GM21576 (cell line): Measurements from ENCODE around the gene TMCC2.
"Not testable (repeated sequence)": the region's sequence is repeated elsewhere in the genome, so short reads cannot be mapped to it uniquely, and the experiment has no call there.

Experiments used
- ATAC-seq: cut with Tn5 transposase; IDR thresholded peaks from one replicate; pipeline ENCODE4 v1.9.1; 2021; ENCODE audit warnings: mild to moderate bottlenecking, moderate library complexity; ENCODE audit not compliant: unreplicated experiment

The TMCC2 gene

DNA sequence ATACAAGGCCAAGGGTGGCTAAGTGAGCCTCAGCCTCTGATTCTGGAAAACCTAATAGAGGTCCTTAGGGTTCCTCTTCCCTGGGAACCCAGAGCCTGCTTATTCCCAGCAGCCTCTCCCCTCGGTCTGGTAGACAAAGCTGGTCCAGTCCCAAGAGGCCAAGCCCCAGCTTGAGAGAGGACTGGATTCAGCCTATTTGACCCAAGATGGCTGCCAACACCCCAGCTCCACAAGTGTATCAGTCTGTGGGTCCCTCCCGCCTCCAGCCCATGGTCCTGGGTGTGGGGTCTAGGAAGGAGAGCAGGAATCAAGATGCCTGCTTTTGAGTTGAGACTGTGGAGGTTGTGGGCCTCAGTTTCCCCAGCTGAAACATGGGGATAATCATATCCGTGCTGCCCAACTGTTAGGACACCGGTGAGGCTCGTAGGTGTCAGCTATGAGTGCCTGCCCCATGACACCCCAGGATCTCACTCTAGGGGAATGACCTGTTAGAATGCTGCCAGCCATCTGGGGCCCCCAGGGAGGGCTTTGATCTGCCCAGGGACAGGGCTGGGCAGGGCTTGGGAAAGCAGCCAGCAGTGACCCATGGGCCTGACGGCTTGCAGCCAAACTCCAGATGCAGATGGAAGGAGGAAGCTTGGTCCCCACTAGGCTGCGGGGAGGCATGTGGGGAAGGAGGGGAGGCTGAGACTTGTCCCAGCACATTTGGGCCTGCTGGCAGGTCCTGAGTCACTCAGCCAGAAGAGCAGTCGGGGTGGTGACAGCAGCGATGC is 48.4 kb downstream of the TMCC2 start:
- ATAC-seq, result no peak

DNA sequence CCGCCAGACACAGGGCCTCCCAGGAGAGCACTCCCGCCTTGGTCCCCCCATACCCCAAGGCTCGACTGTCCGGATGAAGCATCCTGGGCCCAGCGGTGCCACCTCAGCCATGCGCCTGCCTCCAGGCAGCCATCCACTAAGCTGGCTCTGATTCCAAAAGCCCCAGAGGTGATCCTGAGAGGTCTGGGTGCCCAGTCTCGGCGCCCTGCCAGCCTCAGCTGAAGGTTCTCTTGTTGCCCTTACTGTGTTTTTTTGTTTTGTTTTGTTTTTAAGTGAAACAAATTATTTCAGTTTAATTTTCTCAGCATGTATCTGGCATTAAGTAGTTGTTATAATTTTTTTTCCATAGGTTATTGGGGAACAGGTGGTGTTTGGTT is 48.9 kb downstream of the TMCC2 start:
- no peak for ATAC-seq

- no peak for ATAC-seq
Observed at GRCh38 chr1:205279986-205280385, 52.2 kb downstream of the TMCC2 start.

GRCh38 chr1:205280666-205281395 is 53.1 kb downstream of the TMCC2 start:
- not testable (repeated sequence) for ATAC-seq

GRCh38 chr1:205283270-205284147 is 55.8 kb downstream of the TMCC2 start:
- ATAC-seq, result no peak

- no peak for ATAC-seq
Observed at GRCh38 chr1:205284420-205285144, 56.8 kb downstream of the TMCC2 start.

GRCh38 chr1:205285381-205286101 is 57.8 kb downstream of the TMCC2 start:
- ATAC-seq, result peak; percentile 25

- peak; percentile 32 for ATAC-seq
Observed at GRCh38 chr1:205286335-205286950, 58.7 kb downstream of the TMCC2 start.

GRCh38 chr1:205287076-205287475 is 59.3 kb downstream of the TMCC2 start:
- ATAC-seq, result no peak

GRCh38 chr1:205287767-205288559 is 60.2 kb downstream of the TMCC2 start:
- peak; percentile 76 for ATAC-seq

DNA sequence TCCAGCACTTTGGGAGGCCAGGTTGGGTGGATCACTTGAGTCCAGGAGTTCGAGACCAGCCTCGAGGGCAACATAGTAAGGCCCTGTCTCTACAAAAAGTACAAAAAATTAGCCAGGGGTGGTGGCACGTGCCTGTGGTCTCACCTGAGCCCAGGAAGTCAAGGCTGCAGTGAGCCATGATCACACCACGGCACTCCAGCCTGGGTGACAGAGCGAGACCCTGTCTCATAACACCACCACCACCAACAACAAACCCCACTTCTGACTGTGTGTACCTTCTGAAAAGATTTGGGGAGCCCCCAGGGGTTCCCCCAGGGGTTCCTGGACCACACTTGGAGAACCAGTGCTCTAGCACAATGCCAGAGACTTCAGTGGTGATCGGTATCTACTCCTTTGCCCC is 63.9 kb downstream of the TMCC2 start:
- no peak for ATAC-seq

GRCh38 chr1:205293350-205294074 is 65.8 kb downstream of the TMCC2 start:
- ATAC-seq, result no peak

DNA sequence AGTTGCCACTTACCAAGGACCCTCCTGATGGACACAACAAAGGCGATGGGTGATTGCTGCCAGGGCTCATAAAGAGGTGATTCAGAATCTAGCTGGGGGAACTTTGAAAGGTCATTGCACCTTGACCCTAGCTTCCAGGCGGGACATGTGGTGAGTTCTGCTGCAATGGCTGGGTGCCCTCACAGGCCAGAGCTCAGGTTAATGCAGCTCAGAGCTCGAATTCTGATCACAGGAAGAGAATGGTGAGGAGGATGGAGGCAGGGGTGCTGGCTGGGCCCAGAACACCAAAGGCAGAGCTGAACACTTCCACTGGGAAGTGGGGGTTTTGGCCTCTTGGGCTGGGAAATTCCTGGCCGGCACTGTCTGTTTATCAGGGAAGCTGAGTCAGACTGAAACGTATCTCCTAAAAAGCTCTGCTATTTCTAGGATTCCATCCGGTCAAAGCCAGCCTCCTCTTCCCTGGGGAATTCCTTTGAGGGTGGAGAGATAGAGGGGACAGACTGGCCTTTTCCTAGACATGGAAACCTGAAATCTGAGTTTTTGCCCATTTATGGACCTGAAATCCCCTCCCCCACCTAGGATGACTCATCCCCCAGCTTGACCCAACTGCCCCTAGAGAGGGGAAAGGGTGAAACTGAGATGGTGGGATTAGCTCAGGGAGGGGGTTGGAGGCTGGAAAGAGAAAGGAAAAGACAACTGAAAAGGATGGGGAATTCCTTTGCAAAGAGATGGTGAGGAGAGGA is 66.6 kb downstream of the TMCC2 start:
- no peak for ATAC-seq

DNA sequence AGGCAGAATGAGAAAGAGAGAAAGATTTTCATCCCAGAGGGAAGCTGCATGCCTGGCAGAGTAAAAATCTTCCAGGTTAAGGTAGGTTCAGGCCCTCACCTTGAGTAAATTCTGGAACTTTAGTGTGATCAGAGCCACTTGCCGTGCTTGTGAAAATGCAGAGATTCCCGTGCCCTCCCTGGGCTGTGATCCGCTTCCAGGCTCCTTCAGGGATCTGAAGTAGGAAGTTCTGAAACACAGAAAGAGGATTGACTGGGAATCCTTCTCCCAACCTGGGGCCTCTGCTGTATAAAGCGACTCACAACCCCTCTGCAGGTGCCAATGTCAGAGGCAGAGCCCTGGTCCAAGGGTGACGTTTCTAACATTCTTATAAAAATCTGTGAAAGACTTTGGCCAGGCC is 67.2 kb downstream of the TMCC2 start:
- no peak for ATAC-seq

DNA sequence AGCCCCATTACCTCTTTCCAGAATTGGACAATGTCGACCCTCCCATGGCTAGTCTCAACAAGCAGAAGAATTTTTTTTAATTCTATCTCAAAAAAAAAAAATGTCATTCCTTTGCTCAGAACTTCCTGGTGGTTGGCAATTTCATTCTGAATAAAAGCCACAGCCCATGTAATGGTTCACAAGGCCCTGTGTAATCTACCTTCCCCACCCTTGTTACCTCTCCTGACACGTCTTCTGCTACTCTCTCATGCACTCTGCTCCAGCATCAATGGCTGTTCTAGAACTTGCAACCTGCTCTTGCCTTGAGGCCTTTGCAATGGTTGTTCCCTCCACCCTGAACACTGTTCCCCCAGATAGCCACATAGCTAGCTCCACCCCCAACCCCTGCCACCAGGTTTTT is 68.4 kb downstream of the TMCC2 start:
- ATAC-seq, result no peak

GRCh38 chr1:205297546-205298177 is 69.9 kb downstream of the TMCC2 start:
- ATAC-seq, result not testable (repeated sequence)
